ENCODE measurements around the gene DLD. TPM values are rescaled to one million over a fixed set of nuclear protein-coding genes. Genes with fewer than 3 reads are reported as not detected.

The DLD gene
- total and polyA plus RNA-seq, 4 donors, result 49.4 to 121 (median 67.1) TPM

DNA sequence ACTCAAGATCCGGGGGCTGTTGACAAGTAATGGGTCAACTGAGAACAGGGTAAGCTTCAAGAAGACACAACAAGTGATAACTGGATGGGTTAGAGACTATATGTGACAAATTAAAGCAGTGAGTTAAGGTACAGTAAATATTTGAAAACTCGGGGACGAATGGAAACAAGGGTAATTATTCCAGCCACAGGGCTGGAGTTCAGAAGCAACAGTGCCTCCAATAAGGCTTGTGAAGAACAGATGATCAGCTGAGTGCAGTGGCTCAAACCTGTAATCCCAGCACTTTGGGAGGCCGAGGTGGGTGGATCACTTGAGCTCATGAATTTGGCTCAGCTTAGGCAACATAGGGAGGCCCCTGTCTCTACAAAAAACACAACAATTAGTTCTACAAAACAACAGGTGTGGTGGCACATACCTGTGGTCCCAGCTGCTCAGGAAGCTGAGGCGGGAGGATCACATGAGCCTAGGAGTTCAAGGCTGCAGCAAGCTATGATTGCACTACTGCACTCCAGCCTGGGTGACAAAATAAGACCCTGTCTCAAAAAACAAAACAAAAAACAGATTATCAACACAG, 20.5 kb upstream of the DLD start:
- Histone ChIP-seq H3K27me3 (ENCODE audit: control insufficient read depth in 4 of 4, insufficient read depth in 4 of 4, low read length in 3 of 4) (no peaks in the 10 kb centered on the region), H3K27ac (ENCODE audit: low read depth in 1 of 2, low read length in 2 of 2) (no peak overlapping the region), H3K4me3 (ENCODE audit: low read depth in 1 of 3, low read length in 3 of 3) (no peak overlapping the region), H3K36me3 (ENCODE audit: control insufficient read depth in 4 of 4, insufficient read depth in 3 of 4, low read depth in 1 of 4, low read length in 3 of 4) (no peaks in the 10 kb centered on the region), H3K9ac (ENCODE audit: low read depth in 1 of 2, low read length in 2 of 2) (no peak overlapping the region), H3K9me3 (ENCODE audit: control insufficient read depth in 4 of 4, low read length in 3 of 4) (no peaks in the 10 kb centered on the region), H3K4me1 (ENCODE audit: control insufficient read depth in 4 of 4, insufficient read depth in 4 of 4, low read length in 3 of 4) (peaks cover 8 to 28% (median 20%) of the 10 kb centered on the region in 4 donors)
- 78% methylated on average over 5 of the region's 5 CpGs for WGBS
- no peak for DNase-seq (ENCODE audit: low spot score)
- TF ChIP-seq, protein P1, sequence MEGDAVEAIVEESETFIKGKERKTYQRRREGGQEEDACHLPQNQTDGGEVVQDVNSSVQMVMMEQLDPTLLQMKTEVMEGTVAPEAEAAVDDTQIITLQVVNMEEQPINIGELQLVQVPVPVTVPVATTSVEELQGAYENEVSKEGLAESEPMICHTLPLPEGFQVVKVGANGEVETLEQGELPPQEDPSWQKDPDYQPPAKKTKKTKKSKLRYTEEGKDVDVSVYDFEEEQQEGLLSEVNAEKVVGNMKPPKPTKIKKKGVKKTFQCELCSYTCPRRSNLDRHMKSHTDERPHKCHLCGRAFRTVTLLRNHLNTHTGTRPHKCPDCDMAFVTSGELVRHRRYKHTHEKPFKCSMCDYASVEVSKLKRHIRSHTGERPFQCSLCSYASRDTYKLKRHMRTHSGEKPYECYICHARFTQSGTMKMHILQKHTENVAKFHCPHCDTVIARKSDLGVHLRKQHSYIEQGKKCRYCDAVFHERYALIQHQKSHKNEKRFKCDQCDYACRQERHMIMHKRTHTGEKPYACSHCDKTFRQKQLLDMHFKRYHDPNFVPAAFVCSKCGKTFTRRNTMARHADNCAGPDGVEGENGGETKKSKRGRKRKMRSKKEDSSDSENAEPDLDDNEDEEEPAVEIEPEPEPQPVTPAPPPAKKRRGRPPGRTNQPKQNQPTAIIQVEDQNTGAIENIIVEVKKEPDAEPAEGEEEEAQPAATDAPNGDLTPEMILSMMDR (IDR thresholded peaks at IDR 0.05; ENCODE audit: low read depth, low read length, missing input control), result no peak
- no peak for TF ChIP-seq FOXA2 (IDR thresholded peaks at IDR 0.05)
- TF ChIP-seq JUND (IDR thresholded peaks at IDR 0.05), result no peak
- TF ChIP-seq EGR1 (IDR thresholded peaks at IDR 0.05; ENCODE audit: low read depth in 2 of 2), result no peak
- no peak for TF ChIP-seq HNF4G (IDR thresholded peaks at IDR 0.05)
- TF ChIP-seq GABPA (IDR thresholded peaks at IDR 0.05 in 1 of 2, conservative IDR thresholded peaks at IDR 0.05 in 1 of 2), result no peak
- no peak for TF ChIP-seq NR2F2 (IDR thresholded peaks at IDR 0.05)
- TF ChIP-seq, protein P2, sequence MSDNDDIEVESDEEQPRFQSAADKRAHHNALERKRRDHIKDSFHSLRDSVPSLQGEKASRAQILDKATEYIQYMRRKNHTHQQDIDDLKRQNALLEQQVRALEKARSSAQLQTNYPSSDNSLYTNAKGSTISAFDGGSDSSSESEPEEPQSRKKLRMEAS (IDR thresholded peaks at IDR 0.05), result no peak
- TF ChIP-seq TAF1 (conservative IDR thresholded peaks at IDR 0.05), result no peak

DNA sequence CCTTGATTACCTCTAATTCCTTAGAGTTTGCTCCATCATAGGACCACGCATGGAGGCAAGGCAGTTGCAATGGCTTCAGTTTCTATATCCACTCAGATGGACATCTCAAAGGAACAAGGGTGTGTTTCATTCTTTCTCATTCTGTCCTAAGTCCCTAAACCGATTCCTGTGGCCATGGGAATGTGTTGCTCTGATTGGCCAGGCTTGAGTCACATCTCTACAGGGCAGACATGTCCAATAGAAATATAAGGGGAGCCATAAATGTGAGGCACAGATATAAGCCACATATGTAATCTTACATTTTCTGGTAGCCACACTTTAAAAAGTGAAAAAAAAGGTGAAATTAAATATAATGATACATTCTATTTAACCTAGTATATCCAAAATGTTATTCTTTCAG, 16.9 kb upstream of the DLD start:
- Histone ChIP-seq H3K9ac (ENCODE audit: low read depth in 1 of 2, low read length in 2 of 2) (no peak overlapping the region), H3K4me1 (ENCODE audit: control insufficient read depth in 4 of 4, insufficient read depth in 4 of 4, low read length in 3 of 4) (peaks cover 0 to 1% (median under 1%) of the 10 kb centered on the region in 4 donors), H3K27me3 (ENCODE audit: control insufficient read depth in 4 of 4, insufficient read depth in 4 of 4, low read length in 3 of 4) (no peaks in the 10 kb centered on the region), H3K4me3 (ENCODE audit: low read depth in 1 of 3, low read length in 3 of 3) (no peak overlapping the region), H3K9me3 (ENCODE audit: control insufficient read depth in 4 of 4, low read length in 3 of 4) (no peaks in the 10 kb centered on the region), H3K36me3 (ENCODE audit: control insufficient read depth in 4 of 4, insufficient read depth in 3 of 4, low read depth in 1 of 4, low read length in 3 of 4) (no peaks in the 10 kb centered on the region), H3K27ac (ENCODE audit: low read depth in 1 of 2, low read length in 2 of 2) (no peak overlapping the region)
- 77% methylated on average over 2 of the region's 2 CpGs for WGBS
- no peak for TF ChIP-seq GABPA (IDR thresholded peaks at IDR 0.05 in 1 of 2, conservative IDR thresholded peaks at IDR 0.05 in 1 of 2)
- TF ChIP-seq FOXA2 (IDR thresholded peaks at IDR 0.05), result no peak
- TF ChIP-seq, protein P3, sequence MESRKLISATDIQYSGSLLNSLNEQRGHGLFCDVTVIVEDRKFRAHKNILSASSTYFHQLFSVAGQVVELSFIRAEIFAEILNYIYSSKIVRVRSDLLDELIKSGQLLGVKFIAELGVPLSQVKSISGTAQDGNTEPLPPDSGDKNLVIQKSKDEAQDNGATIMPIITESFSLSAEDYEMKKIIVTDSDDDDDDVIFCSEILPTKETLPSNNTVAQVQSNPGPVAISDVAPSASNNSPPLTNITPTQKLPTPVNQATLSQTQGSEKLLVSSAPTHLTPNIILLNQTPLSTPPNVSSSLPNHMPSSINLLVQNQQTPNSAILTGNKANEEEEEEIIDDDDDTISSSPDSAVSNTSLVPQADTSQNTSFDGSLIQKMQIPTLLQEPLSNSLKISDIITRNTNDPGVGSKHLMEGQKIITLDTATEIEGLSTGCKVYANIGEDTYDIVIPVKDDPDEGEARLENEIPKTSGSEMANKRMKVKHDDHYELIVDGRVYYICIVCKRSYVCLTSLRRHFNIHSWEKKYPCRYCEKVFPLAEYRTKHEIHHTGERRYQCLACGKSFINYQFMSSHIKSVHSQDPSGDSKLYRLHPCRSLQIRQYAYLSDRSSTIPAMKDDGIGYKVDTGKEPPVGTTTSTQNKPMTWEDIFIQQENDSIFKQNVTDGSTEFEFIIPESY (IDR thresholded peaks at IDR 0.05), result no peak
- TF ChIP-seq NR2F2 (IDR thresholded peaks at IDR 0.05), result no peak
- no peak for TF ChIP-seq EGR1 (IDR thresholded peaks at IDR 0.05; ENCODE audit: low read depth in 2 of 2)
- no peak for TF ChIP-seq HNF4A (conservative IDR thresholded peaks at IDR 0.05)
- TF ChIP-seq RXRA (IDR thresholded peaks at IDR 0.05), result no peak
- no peak for TF ChIP-seq TAF1 (conservative IDR thresholded peaks at IDR 0.05)
- TF ChIP-seq, protein P1 (IDR thresholded peaks at IDR 0.05; ENCODE audit: low read depth, low read length, missing input control), result no peak
- no peak for TF ChIP-seq RAD21 (IDR thresholded peaks at IDR 0.05)
- TF ChIP-seq SP1 (IDR thresholded peaks at IDR 0.05), result no peak
- TF ChIP-seq FOXA1 (IDR thresholded peaks at IDR 0.05), result no peak
- DNase-seq (ENCODE audit: low spot score), result no peak

Data from liver (tissue), 9 donors.